HL-60/S4 treated with phorbol 12-myristate 13-acetate at 8.2 ng/mL for 4 days and 3 days (cell line): ENCODE data around the gene CACNA1D.

Experiments used
- in situ Hi-C: fragments of 300-500 bp; cut with MboI; formaldehyde crosslinking; loops from 2 replicates; pipeline ENCODE4 v1.15.0; 2022; ENCODE audit warnings: low sequenced_read_pairs

Gene CACNA1D

DNA sequence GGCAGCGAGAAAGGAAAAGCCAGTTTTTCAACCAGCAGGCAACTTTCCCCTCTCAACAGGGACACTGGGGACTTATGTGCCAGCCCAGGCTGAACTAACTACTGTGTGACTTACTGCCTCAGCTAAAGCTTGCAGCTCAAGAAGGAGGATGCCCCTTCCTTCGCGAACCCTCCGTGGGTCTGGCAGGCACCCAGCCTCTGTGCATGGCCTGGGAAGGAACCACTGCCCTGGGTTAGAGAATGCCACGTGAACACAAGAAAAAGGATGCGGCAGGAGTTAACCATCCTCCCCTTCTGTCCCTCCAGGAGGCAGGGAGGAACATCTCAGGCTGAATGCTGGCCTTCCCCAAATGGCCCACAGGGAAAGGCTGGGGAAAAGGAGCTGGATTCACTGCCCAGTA is 322.8 kb downstream of the CACNA1D start:
- in situ Hi-C loops: no loop called here

- in situ Hi-C loops: no loop called here
These were observed 323.4 kb downstream of the CACNA1D start for GRCh38 chr3:53817809-53818208.

DNA sequence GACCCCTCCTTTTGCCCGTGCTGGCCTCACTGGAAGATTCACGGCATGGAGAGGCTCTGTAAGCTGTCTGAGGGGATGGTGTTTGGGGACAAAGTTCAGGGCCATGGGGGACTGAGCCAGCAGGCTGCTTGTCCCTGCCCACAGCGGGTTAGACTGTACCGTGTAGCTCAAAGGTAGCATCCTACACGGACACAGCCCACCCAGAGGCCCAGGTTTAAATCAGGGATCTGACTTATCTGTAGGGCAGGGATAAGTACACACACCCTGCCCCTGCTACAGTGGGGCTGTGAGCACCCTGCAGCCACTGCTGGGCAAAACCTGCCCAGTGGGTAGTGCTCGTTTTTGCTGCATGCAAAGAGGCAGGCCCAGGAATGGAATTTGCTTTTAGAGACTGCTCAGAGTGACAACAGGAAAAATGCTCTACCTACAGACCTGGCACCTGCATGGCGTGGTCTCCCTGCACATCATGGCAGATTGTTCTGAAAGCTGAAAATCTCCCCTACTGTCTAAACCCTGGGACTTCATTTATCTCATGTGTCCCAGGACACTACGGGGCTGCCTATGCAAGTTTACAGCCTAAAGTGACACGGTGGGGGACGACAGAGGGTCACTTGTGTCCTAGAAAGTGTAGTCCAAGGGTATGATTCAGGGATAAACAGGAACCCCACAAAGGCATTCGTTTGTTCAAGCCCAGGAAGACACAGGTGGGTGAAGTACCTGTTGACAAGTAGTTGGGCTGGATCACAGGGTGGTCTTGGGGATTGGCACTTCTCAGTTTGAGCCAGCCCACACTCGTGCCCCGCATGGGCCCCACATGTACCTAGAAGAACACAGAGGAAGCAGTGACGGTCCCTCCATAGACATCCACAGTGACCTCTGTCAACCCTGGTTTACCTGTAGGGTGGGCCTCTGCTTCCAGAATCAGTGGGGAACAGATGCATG is 324.1 kb downstream of the CACNA1D start:
- in situ Hi-C loops: no loop called here

DNA sequence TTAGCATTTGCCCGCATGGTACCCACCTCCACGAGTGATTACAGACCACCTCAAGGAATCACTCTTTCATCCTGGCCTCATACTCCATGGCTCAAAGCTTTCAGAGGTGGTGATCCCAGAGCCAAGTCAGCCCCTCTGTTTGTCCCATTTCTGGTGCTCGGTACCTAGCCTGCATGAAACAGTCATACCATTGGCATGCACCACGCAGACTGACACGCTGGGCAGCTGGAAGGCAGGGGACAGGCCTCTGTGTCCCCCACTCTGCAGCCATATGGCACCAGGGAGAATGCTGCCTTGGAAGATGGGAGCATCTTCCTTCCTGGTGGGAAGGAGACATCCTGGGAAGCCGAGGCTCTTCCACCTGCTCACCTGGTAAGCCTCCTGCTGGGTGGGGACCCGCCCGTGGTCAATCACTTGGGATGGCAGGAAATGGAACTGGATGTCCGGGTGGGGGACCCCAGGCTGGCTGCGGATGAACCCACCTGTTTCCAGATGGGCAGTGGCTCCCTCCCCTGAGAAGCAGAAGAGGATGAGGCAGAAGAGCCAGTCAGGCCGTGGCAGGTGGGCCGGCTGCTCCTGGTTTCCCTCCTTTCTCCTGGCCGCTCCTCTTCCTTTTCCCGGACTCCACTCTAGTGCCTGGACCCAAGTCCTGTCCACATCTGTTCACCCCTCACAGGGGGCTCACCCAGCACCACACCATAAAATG is 324.9 kb downstream of the CACNA1D start:
- in situ Hi-C loops: no loop called here

DNA sequence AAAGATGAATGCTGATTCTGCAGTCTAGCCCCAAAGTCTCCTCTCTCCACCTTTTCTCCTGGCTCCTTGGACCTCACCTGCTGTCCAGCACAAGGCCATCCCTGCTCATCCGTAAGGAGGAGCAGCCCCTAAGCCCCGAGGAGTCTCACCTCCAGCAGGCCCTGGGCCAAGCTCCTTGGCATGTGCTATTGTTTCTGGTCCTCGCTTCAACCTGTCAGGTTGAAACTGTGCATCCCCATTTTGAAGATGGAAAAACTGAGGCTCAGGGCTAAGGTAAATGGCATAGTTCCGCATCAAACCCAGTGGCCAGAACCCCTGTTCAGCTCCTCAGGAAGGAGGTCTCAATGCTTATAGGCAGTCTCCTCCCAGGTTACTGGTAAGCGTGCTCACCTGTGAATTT is 325.7 kb downstream of the CACNA1D start:
- in situ Hi-C loops: no loop called here

DNA sequence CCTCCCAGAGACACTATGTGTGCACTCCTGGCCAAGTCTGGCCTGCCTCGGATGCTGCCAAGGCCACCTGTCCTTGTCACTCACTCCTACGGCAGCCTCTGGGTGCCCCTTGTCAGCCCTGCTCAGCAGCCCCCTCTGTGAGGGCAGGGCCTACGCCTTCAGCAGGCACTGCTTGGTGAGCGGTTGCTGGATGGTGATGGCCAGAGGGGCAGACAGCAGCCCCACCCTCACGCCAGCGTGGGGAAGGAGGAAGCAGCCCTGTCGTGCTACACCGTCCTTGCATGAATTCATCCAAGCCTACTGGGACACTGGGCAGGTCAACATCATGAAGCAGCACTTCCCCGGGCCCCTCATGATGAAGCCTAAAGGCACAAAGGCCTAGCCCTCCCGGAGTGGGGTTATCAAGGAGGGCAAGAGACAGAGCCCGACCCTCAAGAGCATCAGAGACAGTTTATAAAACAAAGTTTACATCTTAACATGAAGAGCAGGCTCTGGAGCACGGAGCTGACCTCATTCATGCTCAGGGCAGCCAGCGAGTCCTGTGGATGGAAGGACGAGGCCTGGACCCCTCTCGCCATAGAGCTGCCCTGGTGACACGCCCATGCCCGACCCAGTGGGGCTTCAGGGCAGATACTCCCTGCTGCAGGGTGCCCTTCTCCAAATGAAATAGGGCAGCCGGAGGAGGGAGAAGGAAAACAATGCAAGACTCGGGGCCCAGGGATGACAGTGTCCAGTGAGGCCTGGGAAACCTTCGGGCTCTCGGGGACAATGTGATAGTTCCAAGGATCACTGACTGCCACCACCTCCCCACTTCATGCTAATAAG is 326.6 kb downstream of the CACNA1D start:
- in situ Hi-C loops: no loop called here

- in situ Hi-C loops: no loop called here
These were observed 327.3 kb downstream of the CACNA1D start for GRCh38 chr3:53821631-53822121.

GRCh38 chr3:53822331-53822741 is 327.9 kb downstream of the CACNA1D start:
- in situ Hi-C loops: no loop called here

DNA sequence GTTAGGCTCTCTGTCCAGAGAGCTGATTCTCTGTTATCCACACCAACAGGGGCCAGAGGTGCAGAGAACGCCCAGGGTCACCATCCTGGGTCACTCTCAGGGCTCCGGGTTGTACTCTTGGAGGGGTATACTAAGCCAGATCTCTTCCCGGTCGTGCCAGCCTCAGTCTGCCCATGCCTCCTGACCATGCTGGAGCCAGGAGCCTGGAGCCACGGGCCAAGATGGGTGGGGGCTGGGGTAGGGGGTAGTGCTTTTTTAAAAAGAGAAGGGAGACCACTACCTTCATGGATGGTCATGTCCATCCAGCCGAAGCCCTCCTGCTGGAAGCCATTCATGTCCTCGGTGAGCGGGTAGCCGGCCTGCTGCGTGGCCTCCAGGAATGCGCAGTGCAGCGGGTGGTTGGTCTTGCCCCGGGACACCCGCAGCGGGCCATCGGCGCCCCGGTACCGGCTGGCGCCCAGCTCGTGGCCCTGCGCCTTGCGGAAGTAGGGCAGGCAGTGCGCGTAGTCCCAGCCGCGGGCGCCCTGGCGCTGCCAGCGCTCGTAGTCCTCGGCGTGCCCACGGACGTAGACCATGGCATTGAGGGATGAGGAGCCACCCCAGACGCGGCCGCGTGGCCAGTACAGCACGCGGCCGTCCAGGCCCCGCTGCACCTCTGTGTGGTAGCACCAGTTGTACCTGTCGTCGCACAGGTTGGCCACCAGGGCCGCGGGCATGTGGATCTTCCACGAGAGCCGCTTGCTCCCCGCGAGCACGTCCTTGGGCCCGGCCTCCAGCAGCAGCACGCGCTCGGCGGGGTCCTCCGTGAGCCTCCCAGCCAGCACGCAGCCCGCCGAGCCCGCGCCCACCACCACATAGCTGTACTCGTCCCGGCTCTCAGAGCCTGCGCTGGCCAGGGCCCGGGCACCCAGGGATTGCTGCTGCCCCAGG is 328.9 kb downstream of the CACNA1D start:
- in situ Hi-C loops: no loop called here

DNA sequence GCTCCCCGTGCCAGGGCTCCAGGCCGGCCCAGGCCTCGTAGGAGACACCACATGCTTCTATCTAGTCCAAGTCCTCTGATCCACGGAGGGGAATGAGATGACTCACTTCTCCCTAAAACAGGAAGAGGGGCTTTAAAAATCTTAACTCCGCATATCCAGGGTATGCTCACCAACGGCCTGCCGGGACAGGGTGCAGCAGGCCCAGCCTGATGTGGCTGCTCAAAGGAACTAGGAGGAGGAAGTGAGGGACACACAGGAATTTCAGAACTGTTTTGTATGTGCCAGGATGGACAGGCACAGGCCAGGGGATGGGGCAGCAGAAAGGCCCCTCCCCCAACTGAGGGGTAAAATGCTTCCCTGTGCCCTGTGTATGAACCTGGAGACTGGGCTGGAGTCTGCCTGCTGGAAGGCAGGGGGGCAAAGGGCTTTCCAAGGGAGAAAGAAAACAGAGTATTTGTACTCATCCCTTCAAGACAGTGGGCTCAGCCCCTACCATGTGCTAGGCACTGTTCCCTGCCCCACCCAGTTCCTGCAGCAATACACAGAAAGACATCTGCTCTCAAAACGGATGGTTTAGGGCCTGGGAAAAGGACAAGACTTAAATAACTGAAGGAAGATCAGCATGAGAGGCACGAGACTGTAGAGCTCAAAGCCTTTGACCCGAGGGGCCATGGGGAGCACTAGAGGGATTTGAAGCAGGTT is 329.7 kb downstream of the CACNA1D start:
- in situ Hi-C loops: no loop called here

DNA sequence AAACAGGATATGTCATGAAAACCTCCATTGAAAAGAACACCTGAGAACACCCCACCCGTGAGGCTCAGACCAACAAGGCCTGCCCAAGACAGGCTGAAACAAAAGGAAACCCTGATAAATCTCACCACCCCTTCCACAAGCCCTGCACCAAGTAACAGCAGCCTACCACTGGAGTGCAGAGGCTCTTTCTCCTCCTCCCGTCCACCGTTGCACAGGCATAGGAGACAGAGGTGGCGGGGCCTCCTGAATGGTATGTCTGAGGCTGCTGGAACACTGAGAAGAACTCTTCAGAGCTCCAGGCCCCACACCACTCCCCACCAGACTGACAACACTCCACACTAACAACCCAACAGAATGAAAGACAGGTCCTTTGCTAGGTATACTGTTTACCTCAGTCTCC is 330.4 kb downstream of the CACNA1D start:
- in situ Hi-C loops: no loop called here

DNA sequence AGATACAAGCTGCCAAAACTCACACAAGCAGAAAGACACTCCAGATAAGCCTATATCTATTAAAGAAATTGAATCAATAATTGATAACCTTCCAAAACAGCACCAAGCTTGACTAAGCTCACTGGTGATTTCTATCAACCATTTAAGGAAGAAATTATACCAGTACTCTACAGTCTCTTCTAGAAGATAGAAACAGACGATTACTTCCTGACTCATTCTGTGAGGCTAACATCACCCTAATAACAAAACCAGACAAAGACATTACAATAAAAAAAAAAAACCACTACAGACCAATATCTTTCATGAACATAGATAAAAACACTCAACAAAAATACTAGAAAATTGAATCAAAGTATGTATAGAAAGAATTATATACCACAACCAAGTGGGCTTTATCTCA is 331.6 kb downstream of the CACNA1D start:
- in situ Hi-C loops: no loop called here

DNA sequence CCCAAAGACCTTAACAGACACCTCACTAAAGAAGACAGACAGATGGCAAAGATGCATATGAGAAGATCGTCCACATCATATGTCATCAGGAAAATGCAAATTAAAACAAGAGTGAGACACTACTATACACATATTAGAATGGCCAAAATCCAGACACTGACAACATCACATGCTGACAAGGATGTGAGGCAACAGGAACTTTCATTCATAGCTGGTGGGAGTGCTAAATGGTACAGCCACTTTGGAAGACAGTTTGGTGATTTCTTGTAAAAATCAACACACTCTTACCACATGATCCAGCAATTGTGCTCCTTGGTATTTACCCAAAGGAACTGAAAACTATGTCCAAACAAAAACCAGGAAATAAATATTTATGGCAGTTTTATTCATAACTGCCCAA is 334.2 kb downstream of the CACNA1D start:
- in situ Hi-C loops: no loop called here

DNA sequence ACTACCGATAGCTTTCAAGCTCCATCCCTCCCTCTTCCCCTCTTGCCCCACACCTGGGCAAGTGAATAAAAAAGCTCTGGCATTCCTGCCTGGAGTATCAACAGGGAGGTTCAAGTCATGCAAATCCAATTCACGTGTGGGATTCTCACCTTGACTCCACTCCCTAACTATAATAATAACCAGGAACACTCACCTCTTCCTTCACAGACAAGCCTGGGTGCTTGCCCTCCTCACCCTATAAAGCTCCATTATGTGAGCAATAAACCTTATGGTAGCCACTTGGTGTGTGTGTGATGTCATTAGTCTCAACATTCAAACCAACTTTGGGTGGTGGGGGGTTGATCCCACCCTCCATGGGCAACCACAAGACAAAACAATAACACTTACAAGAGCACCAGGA is 335.2 kb downstream of the CACNA1D start:
- in situ Hi-C loops: no loop called here

DNA sequence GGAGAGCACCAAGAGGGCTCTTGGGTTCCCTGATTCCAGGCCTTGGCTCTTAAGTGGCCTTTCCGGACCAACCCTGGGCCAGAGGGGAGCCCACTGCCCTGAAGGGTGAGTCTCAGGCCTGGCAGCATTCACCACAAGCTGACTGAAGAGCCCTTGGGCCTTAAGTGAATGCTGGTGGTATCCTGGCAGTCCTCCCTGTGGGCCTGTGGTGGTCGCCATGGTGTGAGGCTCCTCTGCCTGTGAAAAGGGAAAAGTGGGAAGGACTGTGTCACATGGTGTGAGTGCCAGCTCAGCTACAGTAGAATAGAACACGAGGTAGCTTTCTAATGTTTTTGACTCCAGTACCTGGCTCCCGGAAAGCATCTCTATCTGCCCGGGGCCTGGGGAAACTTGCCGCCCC is 336.5 kb downstream of the CACNA1D start:
- in situ Hi-C loops: no loop called here

- in situ Hi-C loops: no loop called here
These were observed 338.7 kb downstream of the CACNA1D start for GRCh38 chr3:53833053-53833645.

DNA sequence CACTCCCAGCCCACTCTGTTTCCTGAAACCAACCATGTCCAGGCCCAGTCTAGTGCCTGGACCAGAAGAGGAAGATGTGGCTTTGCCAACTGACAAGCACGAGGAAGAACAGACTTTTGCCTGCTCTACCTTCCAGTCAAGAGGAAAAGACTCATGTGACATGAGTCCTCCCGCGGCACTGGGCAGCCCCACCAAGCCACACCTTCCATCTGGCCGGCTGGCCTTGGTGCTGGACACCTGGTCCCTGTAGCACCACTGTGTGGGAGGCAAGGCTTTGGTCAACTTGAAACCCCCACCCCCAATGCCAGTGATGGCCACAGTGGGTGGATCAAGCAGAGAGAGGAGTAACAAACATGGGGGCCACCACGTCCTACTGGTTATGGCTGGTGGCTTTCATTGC is 339.3 kb downstream of the CACNA1D start:
- in situ Hi-C loops: no loop called here

DNA sequence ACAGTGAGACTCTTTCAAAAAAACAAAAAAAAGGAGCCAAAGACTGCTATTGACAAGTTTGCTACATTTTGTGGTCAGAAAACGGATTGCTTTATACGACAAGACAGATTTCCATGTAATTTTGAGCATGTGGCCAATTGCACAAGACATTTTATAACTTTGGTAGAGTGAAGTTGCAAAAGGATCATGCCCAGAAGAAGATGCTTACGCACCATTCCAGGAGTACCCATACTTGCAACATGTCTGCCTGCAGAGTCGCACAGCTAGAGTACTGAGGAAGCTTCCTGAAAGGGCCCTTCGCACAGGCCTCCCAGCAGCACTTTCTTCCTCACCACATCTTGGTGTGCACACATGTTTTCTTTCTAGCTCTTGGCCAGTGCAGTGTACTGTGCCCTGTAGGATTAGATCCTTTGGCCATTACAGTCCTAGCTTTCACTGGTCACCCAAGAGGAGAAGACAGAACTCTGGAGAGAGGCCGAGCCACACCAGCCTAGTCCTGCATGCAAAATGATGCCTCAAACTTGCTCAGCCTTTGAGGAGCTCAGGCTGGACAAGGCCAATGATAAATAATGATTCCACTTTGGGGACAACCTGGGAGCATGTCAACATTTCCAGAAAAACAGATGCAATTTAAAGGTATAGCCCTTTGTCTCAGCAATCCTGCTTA is 340.2 kb downstream of the CACNA1D start:
- in situ Hi-C loops: no loop called here

GRCh38 chr3:53835257-53835656 is 340.8 kb downstream of the CACNA1D start:
- in situ Hi-C loops: no loop called here
